SU-DHL-6 (cell line): ENCODE measurements around the gene ZNF181.

ENCODE experiments used
- EZH2phosphoT487 ChIP-seq: fragments of 200-600 bp; sonication (generic), shearing (Covaris generic); conservative IDR thresholded peaks from 2 replicates; pipeline ENCODE4 v1.6.1; 2018; ENCODE audit warnings: mild to moderate bottlenecking, antibody characterized with exemption, low read length, moderate library complexity, mixed read lengths
- TF ChIP-seq, protein P1 (sequence below): fragments of 200-600 bp; sonication (generic); IDR thresholded peaks from one replicate; pipeline ENCODE4 v1.5.1; 2017; ENCODE audit warnings: antibody characterized with exemption, mild to moderate bottlenecking, low read length, moderate library complexity; ENCODE audit not compliant: insufficient read depth, poor library complexity, severe bottlenecking

DNA sequence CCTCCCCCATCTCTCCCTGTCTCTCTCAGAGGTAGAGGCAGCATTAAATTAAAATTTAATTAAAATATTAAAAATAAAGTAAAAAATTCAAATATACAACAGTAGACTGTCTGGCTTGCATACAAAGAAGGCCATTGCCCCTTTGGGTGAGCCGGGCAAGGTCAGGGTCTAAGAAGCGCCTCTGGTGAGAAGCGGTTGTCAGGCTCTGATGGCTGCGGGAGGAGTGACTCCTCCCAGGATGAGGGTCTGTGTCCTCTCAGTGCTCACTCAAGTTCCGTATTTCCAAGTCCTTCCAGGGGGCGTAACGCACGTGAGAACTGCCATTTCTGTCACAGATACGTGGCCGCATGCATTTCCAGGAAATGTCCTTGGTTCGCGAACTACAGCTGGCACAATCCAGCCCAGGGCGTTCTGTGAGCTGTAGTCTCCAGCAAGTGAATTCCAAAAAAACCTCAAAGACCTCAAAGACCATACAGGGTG lies 737 bp upstream of the ZNF181 start:
- TF ChIP-seq, protein P1, sequence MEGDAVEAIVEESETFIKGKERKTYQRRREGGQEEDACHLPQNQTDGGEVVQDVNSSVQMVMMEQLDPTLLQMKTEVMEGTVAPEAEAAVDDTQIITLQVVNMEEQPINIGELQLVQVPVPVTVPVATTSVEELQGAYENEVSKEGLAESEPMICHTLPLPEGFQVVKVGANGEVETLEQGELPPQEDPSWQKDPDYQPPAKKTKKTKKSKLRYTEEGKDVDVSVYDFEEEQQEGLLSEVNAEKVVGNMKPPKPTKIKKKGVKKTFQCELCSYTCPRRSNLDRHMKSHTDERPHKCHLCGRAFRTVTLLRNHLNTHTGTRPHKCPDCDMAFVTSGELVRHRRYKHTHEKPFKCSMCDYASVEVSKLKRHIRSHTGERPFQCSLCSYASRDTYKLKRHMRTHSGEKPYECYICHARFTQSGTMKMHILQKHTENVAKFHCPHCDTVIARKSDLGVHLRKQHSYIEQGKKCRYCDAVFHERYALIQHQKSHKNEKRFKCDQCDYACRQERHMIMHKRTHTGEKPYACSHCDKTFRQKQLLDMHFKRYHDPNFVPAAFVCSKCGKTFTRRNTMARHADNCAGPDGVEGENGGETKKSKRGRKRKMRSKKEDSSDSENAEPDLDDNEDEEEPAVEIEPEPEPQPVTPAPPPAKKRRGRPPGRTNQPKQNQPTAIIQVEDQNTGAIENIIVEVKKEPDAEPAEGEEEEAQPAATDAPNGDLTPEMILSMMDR = no peak
- no peak for TF ChIP-seq EZH2phosphoT487
